PC-9 (cell line): ENCODE measurements around the gene ITK.

ENCODE experiments used
- CTCF ChIP-seq: fragments of 200-600 bp; sonication (generic); conservative IDR thresholded peaks from 2 replicates; pipeline ENCODE4 v1.6.1; 2017; ENCODE audit warnings: mixed run types, antibody characterized with exemption, mild to moderate bottlenecking, moderate library complexity
- EZH2 ChIP-seq: fragments of 200-600 bp; sonication (generic); IDR thresholded peaks from 2 replicates; pipeline ENCODE4 v1.8.0; 2017; ENCODE audit warnings: antibody characterized with exemption, low read depth

GRCh38 chr5:157230610-157231009 lies 50.0 kb downstream of the ITK start:
- no peak for TF ChIP-seq CTCF
- TF ChIP-seq EZH2: no peak
